HG03103 (cell line): ENCODE results near the gene KCNMA1.
"Not testable (repeated sequence)": the region's sequence is repeated elsewhere in the genome, so short reads cannot be mapped to it uniquely, and the experiment has no call there.

ENCODE experiments used
- ATAC-seq: cut with Tn5 transposase; IDR thresholded peaks from one replicate; pipeline ENCODE4 v1.9.1; 2021; ENCODE audit warnings: low read depth; ENCODE audit not compliant: unreplicated experiment

The KCNMA1 gene

DNA sequence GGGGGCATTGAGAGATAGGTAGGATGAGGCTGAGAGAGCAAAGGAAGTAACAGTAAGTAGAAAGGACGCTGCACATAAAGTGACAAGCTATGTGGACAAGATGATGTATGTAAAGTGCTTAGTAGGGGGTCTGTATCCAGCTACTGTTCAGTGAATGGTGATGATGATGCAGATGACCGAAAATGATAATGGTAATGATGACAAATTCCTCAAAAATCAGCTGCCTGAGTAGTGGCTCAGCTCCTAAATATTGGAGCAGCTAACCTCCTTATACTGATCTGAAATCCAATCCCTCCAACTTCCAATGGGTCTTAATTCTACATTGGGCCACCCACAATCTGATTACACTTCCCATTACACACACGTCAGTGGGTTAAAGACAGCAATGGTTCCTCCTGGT lies 27.1 kb upstream of the KCNMA1 start:
- ATAC-seq: no peak

GRCh38 chr10:77664008-77664407 lies 26.4 kb upstream of the KCNMA1 start:
- no peak for ATAC-seq

DNA sequence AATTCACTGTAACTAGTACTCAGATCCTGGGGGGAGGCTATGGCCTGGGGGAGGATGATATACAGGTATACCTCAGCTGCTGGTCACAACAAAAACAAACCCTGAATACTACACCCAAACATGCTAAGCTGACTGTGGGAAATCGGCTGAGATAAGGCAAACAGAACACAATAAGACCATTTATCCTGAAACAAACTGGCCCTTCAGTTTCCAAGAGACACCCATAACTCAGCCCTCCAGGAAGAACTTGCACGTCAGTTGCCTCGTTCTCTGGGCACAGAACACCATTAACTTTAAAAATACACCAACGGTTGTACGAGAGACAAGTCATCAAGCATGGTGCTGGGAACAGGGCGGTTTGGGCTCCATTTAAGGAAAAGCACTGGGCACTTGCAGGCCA lies 24.1 kb upstream of the KCNMA1 start:
- no peak for ATAC-seq

GRCh38 chr10:77661100-77661499 lies 23.5 kb upstream of the KCNMA1 start:
- no peak for ATAC-seq

DNA sequence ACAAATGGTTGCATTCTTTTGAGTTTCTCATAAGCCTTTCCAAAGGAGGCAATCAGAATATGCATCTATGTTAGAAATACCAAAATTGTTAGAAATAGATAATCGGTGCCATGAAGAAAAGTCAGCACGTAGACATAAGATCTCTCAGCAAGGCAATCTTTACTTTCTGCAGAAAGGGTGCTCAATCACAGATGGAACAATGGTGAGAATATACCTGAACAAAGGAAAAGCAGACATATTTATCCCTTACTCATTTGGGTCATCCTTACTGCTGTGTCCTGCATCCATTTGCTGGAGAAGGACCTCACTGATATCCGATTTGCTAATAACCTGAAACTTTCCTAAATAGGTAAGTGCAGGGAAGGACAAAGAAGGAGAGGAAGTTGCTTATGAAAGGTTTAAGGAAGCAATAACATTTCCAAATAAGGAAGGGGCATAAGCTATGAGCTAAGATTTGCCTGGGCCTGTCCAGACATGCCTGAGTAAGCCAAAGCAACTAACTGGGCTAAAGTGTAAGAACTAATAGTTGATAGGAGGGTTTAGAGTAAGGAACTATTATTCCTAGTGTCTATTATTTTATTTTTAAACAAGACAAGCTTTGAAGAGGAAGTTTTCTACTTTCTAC lies 21.6 kb upstream of the KCNMA1 start:
- not testable (repeated sequence) for ATAC-seq

- no peak for ATAC-seq
Measured at GRCh38 chr10:77653210-77653609, 15.6 kb upstream of the KCNMA1 start.

GRCh38 chr10:77649333-77650331 lies 12.0 kb upstream of the KCNMA1 start:
- ATAC-seq: no peak

DNA sequence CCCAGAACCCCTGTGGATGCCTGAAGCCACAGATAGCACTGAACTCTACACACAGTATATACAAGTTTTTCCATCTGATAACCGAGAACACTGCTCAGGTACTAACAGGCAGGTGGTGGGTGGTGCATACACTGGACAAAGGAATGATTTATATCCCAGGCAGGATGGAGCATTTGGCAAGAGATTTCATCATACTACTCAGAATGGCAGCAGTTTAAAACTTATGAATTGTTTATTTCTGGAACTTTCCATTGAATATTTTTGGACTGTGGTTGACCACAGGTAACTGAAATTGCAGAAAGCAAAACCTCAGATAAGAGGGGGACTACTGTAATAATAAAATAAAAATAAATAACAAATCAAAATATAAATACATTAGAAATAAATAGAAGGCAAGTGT lies 10.9 kb upstream of the KCNMA1 start:
- ATAC-seq: no peak

- no peak for ATAC-seq
Measured at GRCh38 chr10:77647543-77648293, 10.1 kb upstream of the KCNMA1 start.

DNA sequence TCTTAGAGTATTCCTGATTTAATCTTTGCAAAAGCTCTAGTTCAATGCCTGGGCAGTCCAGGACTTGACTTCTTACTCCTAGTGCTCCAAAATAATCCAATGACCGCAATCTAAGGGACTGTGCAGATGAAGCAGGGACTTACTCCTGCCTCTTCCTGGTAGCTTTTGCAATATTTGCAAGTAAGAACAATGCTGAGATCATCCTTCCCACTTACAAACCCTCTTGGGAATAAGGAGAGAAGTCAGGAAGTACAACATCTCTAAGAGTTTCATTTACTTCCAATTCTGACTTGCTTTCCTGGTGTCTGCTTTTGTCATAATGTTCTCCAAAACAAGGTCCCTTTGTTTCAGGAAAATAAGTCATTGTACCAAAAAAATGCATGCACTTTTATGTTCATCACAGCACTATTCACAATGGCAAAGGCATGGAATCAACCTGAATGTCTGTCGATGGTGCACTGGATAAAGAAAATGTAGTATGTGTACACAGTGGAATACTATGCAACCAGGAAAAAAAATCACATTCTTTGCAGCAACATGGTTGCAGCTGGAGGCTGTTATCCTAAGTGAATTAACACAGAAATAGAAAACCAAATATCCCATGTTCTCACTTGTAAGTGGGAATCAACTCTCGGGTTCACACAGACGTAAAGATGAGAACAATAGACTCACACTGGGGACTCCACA lies 7.1 kb upstream of the KCNMA1 start:
- ATAC-seq: no peak

DNA sequence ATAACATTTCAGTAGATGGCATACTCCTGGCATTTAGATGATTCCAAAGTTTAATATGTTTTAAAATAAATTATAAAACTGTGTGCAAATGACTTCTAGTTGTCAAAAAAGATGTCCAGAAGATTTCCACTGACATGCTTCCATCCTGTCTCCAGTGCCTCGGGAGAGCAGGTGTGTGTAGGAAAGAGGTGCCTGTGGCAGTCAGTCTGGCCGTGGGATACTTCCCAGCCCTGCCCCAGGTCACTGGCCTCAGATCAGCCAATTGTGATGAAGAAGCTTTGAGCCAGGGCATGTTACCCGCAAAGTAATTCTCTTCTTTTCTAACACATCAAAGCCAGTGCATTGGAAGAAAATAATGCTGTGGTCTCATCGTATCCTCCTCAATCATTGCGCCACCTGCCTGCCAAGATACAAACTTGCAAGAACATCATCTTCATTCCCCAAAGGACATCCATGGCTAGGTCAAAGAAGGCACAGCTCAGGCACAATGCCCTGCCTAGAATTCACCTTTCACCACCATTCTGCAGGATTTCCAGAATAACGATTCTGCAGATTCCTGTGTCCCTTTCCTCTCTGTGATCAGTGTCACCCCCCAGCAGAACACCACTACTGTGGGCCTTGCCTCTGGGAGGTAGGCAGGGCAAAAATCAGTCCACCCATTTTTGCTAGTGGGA lies 6.3 kb upstream of the KCNMA1 start:
- no peak for ATAC-seq

- no peak for ATAC-seq
Measured at GRCh38 chr10:77641788-77642397, 4.3 kb upstream of the KCNMA1 start.

DNA sequence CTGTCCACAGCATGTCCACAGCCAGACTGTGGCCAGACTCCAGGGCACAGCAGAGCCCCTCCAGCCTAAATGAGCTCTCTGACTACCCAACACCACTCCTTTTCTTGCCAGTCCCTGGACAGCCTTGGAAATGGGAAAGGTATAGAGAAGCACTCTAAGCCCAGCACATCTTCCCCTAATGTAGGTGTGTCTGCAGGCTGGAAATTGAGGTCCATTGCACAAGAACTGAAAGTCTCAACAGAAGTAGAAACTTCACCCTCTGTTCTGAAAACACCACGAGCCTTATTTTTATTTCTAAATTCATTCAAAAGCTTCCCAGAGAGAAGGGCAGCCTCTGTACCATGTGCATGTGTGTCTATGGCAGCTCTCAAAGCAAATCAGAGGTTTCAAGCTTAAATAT lies 3.7 kb upstream of the KCNMA1 start:
- no peak for ATAC-seq

GRCh38 chr10:77640167-77640566 lies 2.6 kb upstream of the KCNMA1 start:
- ATAC-seq: no peak

- ATAC-seq: no peak
Measured at GRCh38 chr10:77639756-77640155, 2.1 kb upstream of the KCNMA1 start.

GRCh38 chr10:77638321-77639101 lies 903 bp upstream of the KCNMA1 start:
- no peak for ATAC-seq

GRCh38 chr10:77636967-77637531 lies 559 bp downstream of the KCNMA1 start:
- no peak for ATAC-seq

DNA sequence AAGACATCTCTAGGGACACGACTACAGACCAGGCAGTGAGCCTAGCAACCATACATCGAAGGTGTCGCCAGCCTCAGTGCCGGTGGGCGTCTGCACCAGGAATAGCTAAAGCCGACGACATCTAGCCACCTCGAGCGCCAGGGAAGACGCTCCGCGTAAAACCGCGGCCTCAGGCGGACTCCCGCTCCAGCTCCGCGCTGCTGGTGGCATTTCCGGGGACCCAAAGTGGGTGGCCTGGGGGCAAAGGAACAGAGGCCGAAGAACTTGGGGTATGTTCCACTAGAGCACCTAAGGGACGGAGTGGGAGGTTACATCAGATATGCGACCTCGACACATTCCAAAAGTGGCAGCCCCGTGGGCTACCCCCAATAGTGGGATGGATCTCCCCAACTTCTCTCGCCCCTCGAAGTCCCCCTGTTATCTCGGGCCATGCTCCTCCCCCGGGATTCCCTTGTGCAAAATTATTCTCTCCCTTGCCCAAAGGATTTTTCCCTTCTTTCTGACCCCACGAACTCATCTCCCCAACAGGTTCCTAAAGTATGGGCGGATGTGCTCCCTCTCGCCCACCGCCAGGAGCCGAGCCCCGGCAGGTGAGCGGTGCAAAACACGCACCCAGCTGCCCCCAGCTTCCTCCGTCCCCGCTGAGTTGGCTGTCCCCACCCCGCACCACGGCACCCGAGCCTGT lies 1.2 kb downstream of the KCNMA1 start:
- ATAC-seq: no peak
